ENCODE data around the gene ASNSD1.

- TF ChIP-seq EP300 (IDR thresholded peaks at IDR 0.05) (no peak), POLR2A (IDR thresholded peaks at IDR 0.05) (no peak), POLR2AphosphoS5 (IDR thresholded peaks at IDR 0.05) (no peak)
Observed at GRCh38 chr2:189618197-189618596, 43.1 kb upstream of the ASNSD1 start.

Measured in gastroesophageal sphincter (tissue), 2 donors.